ENCODE measurements around the gene PIBF1.

DNA sequence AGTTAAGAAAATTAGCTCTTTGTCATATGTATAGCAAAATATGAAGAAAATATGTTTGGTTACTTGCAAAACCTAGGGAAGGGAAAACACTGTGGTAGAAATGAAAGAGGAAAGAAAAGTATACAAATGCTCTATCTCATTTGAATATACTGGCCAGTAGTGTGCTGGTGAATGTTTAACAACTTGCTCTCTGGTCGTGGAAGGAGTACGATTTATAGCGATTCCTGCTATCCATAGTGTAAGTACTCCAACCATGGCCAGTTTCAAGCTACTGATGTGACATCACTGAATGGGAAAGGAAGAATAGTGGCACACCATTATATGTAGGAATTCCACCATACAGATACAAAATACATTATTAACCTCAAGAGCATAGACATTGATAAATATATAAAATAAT lies 44.9 kb upstream of the PIBF1 start:
- TF ChIP-seq, protein P1, sequence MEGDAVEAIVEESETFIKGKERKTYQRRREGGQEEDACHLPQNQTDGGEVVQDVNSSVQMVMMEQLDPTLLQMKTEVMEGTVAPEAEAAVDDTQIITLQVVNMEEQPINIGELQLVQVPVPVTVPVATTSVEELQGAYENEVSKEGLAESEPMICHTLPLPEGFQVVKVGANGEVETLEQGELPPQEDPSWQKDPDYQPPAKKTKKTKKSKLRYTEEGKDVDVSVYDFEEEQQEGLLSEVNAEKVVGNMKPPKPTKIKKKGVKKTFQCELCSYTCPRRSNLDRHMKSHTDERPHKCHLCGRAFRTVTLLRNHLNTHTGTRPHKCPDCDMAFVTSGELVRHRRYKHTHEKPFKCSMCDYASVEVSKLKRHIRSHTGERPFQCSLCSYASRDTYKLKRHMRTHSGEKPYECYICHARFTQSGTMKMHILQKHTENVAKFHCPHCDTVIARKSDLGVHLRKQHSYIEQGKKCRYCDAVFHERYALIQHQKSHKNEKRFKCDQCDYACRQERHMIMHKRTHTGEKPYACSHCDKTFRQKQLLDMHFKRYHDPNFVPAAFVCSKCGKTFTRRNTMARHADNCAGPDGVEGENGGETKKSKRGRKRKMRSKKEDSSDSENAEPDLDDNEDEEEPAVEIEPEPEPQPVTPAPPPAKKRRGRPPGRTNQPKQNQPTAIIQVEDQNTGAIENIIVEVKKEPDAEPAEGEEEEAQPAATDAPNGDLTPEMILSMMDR (IDR thresholded peaks at IDR 0.05) = no peak
- TF ChIP-seq POLR2AphosphoS5 (IDR thresholded peaks at IDR 0.05) (no peak), POLR2A (IDR thresholded peaks at IDR 0.05) (no peak), EP300 (IDR thresholded peaks at IDR 0.05) (no peak)
